Tibial nerve (tissue), 4 donors: ENCODE results near the gene PRR13. TPM values are rescaled to one million over a fixed set of nuclear protein-coding genes. Genes with fewer than 3 reads are reported as not detected.

Experiments used
- DNase-seq, 2 donors: peaks; one replicate each; pipeline ENCODE4 v3.0.0-alpha.2; 2019; ENCODE audit warnings: low spot score in 2 of 2
- H3K27ac ChIP-seq, 4 donors: fragments of 200-600 bp; sonication (generic) in 3 of 4; one replicate each; pipeline ENCODE4 v1.5.1; 2017 to 2019; ENCODE audit warnings: mild to moderate bottlenecking in 1 of 4
- H3K27me3 ChIP-seq, 2 donors: fragments of 200-600 bp; sonication (generic) in 1 of 2; one replicate each; pipeline versions ENCODE4 v1.5.1 to v1.6.0; 2017 to 2019
- H3K36me3 ChIP-seq, 3 donors: fragments of 200-600 bp; sonication (generic); one replicate each; pipeline ENCODE4 v1.5.1; 2018 to 2019
- H3K4me1 ChIP-seq, 4 donors: fragments of 200-600 bp; sonication (generic) in 3 of 4; one replicate each; pipeline ENCODE4 v1.5.1; 2017 to 2019
- H3K4me3 ChIP-seq, 4 donors: fragments of 200-600 bp; sonication (generic) in 3 of 4; one replicate each; pipeline ENCODE4 v1.5.1; 2017 to 2019; ENCODE audit warnings: mild to moderate bottlenecking in 1 of 4, moderate library complexity in 1 of 4
- H3K9me3 ChIP-seq, 4 donors: fragments of 200-600 bp; sonication (generic) in 3 of 4; one replicate each; pipeline ENCODE4 v1.5.1; 2017 to 2019
- CTCF ChIP-seq, 5 experiments: fragments of 200-600 bp in 3 of 5; fragments of 450-650 bp in 2 of 5; sonication (generic) in 3 of 5; IDR thresholded peaks; one replicate each; pipeline ENCODE4 v1.5.1; 2016 to 2019; ENCODE audit warnings: antibody characterized with exemption in 5 of 5, mild to moderate bottlenecking in 3 of 5, moderate library complexity in 2 of 5
- EP300 ChIP-seq, 2 donors: sonication (generic); formaldehyde crosslinking; IDR thresholded peaks; one replicate each; pipeline ENCODE4 v1.6.1; 2017; ENCODE audit warnings: antibody characterized with exemption in 2 of 2, mild to moderate bottlenecking in 1 of 2
- POLR2A ChIP-seq, 2 donors: fragments of 450-650 bp; IDR thresholded peaks; one replicate each; pipeline ENCODE4 v1.6.1; 2017; ENCODE audit warnings: antibody characterized with exemption in 2 of 2, mild to moderate bottlenecking in 2 of 2, moderate library complexity in 2 of 2
- WGBS, 2 donors: methylation state at CpG; one replicate each; pipeline ENCODE4 v1.1.5; 2018; 5-methylcytosine and 5-hydroxymethylcytosine counted together
- total RNA-seq, 4 donors: library from RNA; depleted of rRNA; stranded (reverse); fragments of >200 nt; gene quantifications; one replicate each; pipeline ENCODE4 v1.1.0, GENCODE V29; 2016

PRR13 gene
- total RNA-seq, 4 donors from 2014 or later, result 54.6 to 125 (median 57.0) TPM

GRCh38 chr12:53450936-53451335 lies 9.4 kb downstream of the PRR13 start:
- TF ChIP-seq POLR2A (IDR thresholded peaks at IDR 0.05) (no peak), EP300 (IDR thresholded peaks at IDR 0.05) (no peak), CTCF (IDR thresholded peaks at IDR 0.05) (no peak)
- 91 to 92% methylated on average over 7 of the region's 7 CpGs for WGBS, 2 donors
- H3K27me3 ChIP-seq, result no peaks in the 10 kb centered on the region
- peaks cover 0 to 43% (median 20%) of the 10 kb centered on the region in 3 donors for H3K36me3 ChIP-seq
- no peaks in the 10 kb centered on the region for H3K9me3 ChIP-seq
- DNase-seq, result no peak
- H3K4me3 ChIP-seq, result no peak overlapping the region
- peaks cover 0 to 38% (median 20%) of the 10 kb centered on the region in 4 donors for H3K4me1 ChIP-seq
- no peak overlapping the region for H3K27ac ChIP-seq

GRCh38 chr12:53451661-53452158 lies 10.2 kb downstream of the PRR13 start, which contains the start of gene PCBP2:
TSS of gene PCBP2 (plus strand) at chr12:53452102. CDS start at chr12:53454801, 2,699 bp downstream.
- Histone ChIP-seq H3K9me3 (no peaks in the 10 kb centered on the region), H3K27ac (peak within 1 kb of the TSS; percentile 91 to 98 (median 96)), H3K4me3 (peak within 1 kb of the TSS; percentile 71 to 96 (median 86)), H3K4me1 (peaks cover 0 to 43% (median 20%) of the 10 kb centered on the region in 4 donors), H3K27me3 (no peaks in the 10 kb centered on the region), H3K36me3 (peaks cover 0 to 44% (median 20%) of the 10 kb centered on the region in 3 donors)
- TF ChIP-seq EP300 (IDR thresholded peaks at IDR 0.05) (peak; percentile 84 to 93), CTCF (IDR thresholded peaks at IDR 0.05) (peak; percentile 80 to 97 (median 93)), POLR2A (IDR thresholded peaks at IDR 0.05) (peak in 1 of 2 donors; percentile 64)
- 0 to 1% methylated on average over 15 to 29 of the region's 32 CpGs for WGBS, 2 donors
- peak; percentile 92 to 94 for DNase-seq

- 1% methylated on average over 49 to 55 of the region's 82 CpGs for WGBS, 2 donors
- Histone ChIP-seq H3K27me3 (no peaks in the 10 kb centered on the region), H3K36me3 (peaks cover 0 to 45% (median 23%) of the 10 kb centered on the region in 3 donors), H3K4me1 (peaks cover 0 to 50% (median 20%) of the 10 kb centered on the region in 4 donors), H3K4me3 (peak overlapping the region; percentile 71 to 96 (median 86)), H3K27ac (peak overlapping the region; percentile 91 to 98 (median 96)), H3K9me3 (no peaks in the 10 kb centered on the region)
- TF ChIP-seq EP300 (IDR thresholded peaks at IDR 0.05), result peak; percentile 17 to 37
- TF ChIP-seq POLR2A (IDR thresholded peaks at IDR 0.05), result peak in 1 of 2 donors; percentile 5
- TF ChIP-seq CTCF (IDR thresholded peaks at IDR 0.05), result peak in 4 of 5 experiments; percentile 3 to 56 (median 37)
- DNase-seq, result peak; percentile 76 to 82
These were observed 10.9 kb downstream of the PRR13 start for GRCh38 chr12:53452159-53453077.

- WGBS, 2 donors, result 25 to 27% methylated on average over 6 of the region's 6 CpGs
- H3K9me3 ChIP-seq, result no peaks in the 10 kb centered on the region
- no peaks in the 10 kb centered on the region for H3K27me3 ChIP-seq
- H3K4me3 ChIP-seq, result peak overlapping the region in 1 of 4 donors; percentile 71
- H3K36me3 ChIP-seq, result peaks cover 0 to 47% (median 31%) of the 10 kb centered on the region in 3 donors
- DNase-seq, result no peak
- no peak for TF ChIP-seq EP300 (IDR thresholded peaks at IDR 0.05)
- no peak for TF ChIP-seq CTCF (IDR thresholded peaks at IDR 0.05)
- TF ChIP-seq POLR2A (IDR thresholded peaks at IDR 0.05), result no peak
- no peak overlapping the region for H3K27ac ChIP-seq
- peaks cover 0 to 55% (median 20%) of the 10 kb centered on the region in 4 donors for H3K4me1 ChIP-seq
These were observed 12.6 kb downstream of the PRR13 start for GRCh38 chr12:53453953-53454640.
